ENCODE data around the gene NOS1.

Gene NOS1

DNA sequence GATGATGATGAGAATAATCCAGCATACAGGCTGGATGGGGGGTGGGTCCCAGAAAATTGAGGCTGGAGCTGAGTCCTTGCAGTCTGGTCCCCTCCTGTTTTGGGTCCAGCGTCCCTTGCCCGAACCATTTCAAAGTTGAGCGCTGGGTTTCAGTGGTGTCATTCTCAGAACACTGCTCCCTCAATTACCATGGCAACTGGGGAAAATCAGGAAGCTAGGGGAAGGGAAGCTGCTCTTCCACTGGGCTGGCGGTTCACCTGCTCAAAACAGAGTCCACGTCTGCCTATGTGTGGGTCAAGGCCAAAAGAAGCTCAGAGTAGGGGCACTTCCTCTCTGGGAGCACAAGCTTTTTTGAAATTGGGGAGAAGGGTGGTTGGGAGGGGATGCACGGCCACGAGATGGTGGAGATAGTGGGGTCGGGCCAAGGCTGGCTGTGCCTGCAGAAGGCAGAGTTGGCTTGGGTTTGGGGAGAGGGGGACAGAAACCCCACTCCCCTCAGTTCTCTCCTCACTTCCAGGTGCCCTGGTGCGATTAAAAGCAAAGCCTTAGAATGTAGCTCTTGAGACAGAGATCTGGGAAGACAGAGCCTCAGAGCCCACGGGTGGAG is 1.7 kb upstream of the NOS1 start:
- no peak for DNase-seq

- DNase-seq: no peak
Measured at GRCh38 chr12:117362391-117362790, 965 bp upstream of the NOS1 start.

GRCh38 chr12:117361905-117362304 is 479 bp upstream of the NOS1 start:
- no peak for DNase-seq

DNA sequence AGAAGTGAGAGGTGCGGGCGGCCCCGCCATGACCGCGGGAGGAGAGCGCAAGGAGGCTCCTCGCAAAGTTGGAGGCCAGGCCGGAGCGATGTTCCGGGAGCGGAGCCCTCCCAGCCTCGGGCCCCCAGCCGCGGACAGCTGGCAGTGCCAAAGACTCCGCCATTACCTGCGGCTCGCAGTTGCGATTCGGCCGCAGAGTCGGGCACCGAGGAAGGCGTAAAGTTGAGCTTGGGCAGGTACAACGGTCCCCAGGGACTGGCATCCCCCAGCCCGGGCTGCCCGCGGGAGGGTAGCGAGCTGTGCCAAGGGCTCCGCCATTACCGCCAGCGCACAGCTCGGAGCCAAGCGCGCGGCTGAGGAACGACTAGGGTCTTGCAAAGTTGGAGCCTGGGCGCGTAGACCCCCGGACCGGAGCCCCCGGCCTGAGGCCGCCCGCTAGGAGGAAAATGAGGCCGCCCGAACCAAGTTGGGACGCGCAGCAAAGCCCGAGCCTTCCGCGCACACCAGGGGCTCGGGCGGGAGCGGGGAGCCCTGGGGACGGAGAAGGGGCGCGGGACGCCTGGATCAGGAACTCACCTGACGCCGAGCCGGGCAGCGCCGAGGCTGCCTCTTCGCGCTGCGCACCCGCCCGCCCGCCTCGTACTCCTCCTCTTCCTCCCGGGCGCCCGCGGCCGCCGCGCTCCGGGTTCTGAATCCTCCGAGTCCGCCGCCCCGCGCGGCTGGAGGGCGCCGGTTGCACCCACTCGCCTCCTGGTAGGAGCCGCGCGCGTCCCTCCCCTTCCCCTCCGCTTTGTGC is 677 bp downstream of the NOS1 start:
- DNase-seq: no peak

DNA sequence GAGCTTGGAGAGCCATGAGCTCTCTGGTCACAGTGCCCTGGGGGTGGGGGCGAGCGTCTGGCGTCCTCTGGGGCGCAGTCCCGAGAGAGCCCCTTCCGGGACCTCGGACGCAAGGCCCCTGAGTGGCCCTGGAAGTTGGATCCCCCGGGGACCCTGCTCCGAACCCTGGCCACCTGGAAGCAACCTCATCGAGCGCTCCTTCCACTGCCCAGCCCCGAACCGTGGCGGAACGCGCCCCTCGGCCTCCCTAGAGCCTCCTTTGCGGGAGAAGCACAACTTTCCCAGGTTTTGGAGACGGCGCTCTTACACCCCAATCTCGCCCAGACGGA is 1.2 kb downstream of the NOS1 start:
- no peak for DNase-seq

DNA sequence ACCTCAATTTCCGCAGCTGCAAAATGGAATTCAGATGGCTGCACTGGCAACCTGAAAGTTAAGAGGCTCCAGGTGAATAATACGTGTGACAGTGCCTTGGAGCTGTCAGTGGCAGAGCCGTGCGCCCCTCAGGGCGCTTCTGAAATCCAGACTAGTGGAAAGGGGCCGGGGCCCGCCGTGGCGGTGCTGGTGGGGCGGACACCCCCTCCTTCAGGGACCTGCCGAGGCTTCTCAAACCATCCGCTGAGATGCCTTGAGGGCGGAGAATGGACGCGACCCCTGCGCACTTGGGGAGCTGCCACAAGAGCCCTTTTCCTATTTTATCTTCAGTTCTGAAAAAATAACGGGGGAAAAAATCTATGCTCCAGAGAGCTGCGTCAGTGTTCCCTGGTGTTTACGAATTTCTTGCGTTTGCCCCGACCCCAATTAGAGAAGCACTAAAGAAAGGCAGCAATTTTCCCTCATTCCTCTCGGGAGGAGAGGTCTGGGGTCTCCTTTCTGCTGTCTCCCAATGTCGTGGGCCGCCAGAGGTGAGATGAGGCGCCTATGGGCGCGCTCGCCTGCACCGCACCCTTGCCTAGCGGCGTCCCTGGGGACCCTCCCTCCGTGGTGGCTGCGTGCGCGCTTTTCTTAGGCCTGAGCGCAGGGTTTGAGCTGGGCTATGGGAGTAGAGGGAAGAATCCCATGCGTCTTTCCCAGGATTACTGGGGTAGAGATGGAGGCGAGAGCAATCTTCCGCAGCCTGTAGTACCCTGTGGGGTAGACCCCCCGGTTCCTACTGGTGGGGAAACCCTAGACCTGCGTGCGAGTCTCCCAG is 2.2 kb downstream of the NOS1 start:
- no peak for DNase-seq

DNA sequence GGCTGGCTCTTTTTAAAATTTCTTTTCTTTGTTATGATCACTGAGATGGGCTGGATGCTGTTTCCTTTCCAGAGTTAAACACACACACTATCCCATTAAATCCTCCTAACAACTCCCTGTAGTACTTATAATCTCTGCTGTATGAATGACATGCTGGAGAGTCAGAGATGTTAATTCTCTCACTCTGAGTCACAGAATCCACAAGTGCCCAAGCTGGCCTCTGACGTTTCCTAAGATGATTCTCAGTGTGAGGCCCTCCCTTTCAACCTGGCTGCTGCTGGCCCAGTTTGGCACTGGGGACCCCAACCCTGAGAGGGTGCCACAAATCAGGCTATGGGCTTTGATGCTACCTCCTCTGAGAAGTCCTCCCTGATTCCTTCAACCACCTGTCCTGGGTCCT is 5.4 kb downstream of the NOS1 start:
- no peak for DNase-seq

- DNase-seq: no peak
Measured at GRCh38 chr12:117352883-117353282, 8.5 kb downstream of the NOS1 start.

GRCh38 chr12:117352206-117352605 is 9.2 kb downstream of the NOS1 start:
- no peak for DNase-seq

GRCh38 chr12:117350140-117350539 is 11.3 kb downstream of the NOS1 start:
- DNase-seq: no peak

GRCh38 chr12:117347588-117347987 is 13.8 kb downstream of the NOS1 start:
- no peak for DNase-seq

DNA sequence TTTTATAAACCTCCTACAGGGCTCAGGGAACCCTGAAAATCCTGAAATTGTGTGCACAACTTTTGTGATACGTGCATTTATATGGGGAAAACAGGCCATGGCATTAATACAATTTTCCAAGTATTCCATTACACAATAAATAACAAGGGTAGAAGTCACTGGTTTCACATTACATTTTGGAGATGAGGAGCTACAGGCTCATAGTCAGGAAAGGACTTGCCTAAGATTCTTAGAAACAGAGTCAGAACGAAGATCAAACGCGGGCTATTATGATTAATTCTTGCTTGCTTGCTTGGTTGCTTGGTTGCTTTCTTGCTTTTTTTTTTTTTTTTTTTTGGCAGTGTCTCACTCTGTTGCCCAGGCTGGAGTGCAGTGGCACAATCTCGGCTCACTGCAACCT is 16.7 kb downstream of the NOS1 start:
- no peak for DNase-seq

GRCh38 chr12:117343849-117344248 is 17.6 kb downstream of the NOS1 start:
- no peak for DNase-seq

- no peak for DNase-seq
Measured at GRCh38 chr12:117343296-117343695, 18.1 kb downstream of the NOS1 start.

DNA sequence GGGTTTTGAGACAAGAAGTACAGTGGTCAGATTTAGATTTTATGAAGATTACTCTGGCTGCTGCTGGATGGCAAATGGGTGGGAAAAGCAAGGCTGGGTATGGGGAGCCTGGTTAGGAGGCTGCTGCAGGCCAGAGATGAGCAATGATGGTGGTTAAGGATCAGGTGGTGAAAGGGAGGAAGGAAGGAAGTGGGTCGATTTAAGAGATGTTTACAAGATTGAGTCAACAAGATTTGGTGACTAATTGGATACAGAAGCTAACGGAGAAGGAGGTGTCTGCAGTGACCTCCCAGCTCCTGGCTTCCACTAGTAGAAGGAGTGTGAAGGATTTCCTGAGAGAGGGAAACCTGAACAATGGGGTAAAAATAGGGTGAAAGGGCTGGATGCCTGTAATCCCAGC is 18.7 kb downstream of the NOS1 start:
- no peak for DNase-seq

DNA sequence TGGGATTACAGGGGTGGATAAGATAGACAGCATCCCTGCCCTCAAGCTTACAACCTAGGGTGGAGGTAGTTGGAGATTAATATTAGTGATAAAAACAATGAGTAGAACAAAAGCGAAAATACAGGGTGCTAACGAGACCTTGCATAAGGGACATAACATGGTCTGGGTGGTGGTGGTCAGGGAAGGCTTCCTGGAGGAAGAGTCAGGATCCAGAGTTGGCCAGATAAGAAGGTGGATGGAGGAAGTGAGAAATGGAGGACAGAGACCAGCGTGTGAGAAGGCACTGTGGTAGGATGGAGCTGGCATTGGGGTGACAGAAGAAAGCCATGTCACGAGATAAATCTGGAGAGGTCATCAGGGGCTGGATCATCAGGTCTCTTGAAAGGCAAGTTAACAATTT is 19.2 kb downstream of the NOS1 start:
- DNase-seq: no peak

- no peak for DNase-seq
Measured at GRCh38 chr12:117339104-117339503, 22.3 kb downstream of the NOS1 start.

DNA sequence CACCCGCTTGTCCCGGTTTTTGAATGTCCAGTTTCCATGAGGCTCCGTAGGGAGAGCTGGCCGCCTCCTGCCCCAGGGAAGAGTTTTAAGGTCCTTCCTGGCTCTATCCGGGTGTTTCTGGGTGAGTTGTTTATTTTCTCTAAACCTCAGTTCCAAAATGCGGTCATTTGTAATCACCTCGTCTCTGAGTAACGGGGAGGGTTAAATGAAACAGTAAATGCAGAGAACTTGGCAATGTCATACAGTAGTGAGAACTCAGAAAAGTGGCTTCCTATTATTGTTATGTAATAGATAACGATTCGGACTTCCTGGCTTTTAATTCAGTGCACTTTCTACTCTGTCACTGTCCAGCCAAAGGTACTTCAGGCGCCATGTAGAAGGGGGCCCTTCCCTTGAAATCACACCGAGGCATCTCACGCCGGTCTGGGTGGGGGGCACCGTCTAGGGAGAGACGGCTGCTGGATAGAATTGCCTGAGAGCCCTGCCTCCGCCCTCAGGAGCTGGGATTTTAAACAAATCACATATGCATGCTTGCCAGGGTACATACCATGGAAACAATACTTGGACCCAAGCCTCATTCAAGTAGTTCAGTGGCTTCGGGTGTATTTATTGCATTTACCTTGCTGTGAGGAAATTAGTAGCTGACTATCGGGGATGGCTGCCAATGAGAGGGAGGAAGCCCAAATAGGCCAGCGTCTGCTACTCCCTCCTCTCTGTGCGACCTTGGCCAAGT is 26.4 kb downstream of the NOS1 start:
- no peak for DNase-seq

GRCh38 chr12:117334051-117334450 is 27.4 kb downstream of the NOS1 start:
- DNase-seq: no peak

GRCh38 chr12:117333331-117333881 is 28.0 kb downstream of the NOS1 start:
- DNase-seq: no peak

DNA sequence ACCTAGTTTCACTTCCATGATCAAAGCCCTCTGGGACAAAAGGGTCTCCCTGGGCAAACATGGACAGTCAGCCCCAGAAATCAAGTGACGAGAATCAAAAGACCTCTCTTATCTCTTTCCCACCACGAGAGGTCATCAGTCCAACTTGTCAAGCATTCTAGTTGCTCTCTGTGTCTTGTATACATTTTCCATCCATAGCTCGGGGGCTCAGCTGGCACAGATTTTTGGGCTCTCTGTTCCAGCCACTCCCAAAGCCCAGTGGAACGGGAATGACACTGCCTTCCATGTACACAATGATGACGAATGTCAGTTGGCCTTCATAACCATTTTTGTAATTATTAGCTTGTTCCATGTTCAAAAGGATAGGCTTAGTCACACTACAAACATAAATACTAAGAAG is 29.7 kb downstream of the NOS1 start:
- no peak for DNase-seq

GRCh38 chr12:117330441-117331113 is 30.8 kb downstream of the NOS1 start:
- no peak for DNase-seq
